IPS-11a (cell line): Measurements from ENCODE around the gene PSMD2.

Source experiments
- H3K4me3 ChIP-seq: one replicate; pipeline ENCODE4 v1.5.1; 2013; ENCODE audit warnings: low read depth, low read length, control low read depth

PSMD2 gene

GRCh38 chr3:184277366-184277765 is 21.7 kb upstream of the PSMD2 start:
- H3K4me3 ChIP-seq = no peak overlapping the region

GRCh38 chr3:184282941-184283340 is 16.1 kb upstream of the PSMD2 start:
- no peak overlapping the region for H3K4me3 ChIP-seq

GRCh38 chr3:184283681-184284080 is 15.4 kb upstream of the PSMD2 start:
- H3K4me3 ChIP-seq = no peak overlapping the region

GRCh38 chr3:184284696-184285095 is 14.3 kb upstream of the PSMD2 start:
- no peak overlapping the region for H3K4me3 ChIP-seq

GRCh38 chr3:184289426-184289938 is 9.6 kb upstream of the PSMD2 start:
- no peak overlapping the region for H3K4me3 ChIP-seq

GRCh38 chr3:184290331-184290730 is 8.7 kb upstream of the PSMD2 start:
- H3K4me3 ChIP-seq = no peak overlapping the region

GRCh38 chr3:184291044-184291737 is 7.8 kb upstream of the PSMD2 start:
- no peak overlapping the region for H3K4me3 ChIP-seq

- H3K4me3 ChIP-seq = no peak overlapping the region
Observed at GRCh38 chr3:184291738-184292445, 7.1 kb upstream of the PSMD2 start.

- H3K4me3 ChIP-seq = no peak overlapping the region
Observed at GRCh38 chr3:184295771-184296170, 3.3 kb upstream of the PSMD2 start.

- H3K4me3 ChIP-seq = no peak overlapping the region
Observed at GRCh38 chr3:184296616-184297015, 2.4 kb upstream of the PSMD2 start.

- H3K4me3 ChIP-seq = peak overlapping the region; percentile 83
Observed at GRCh38 chr3:184299488-184300377, 692 bp downstream of the PSMD2 start.

- peak overlapping the region; percentile 83 for H3K4me3 ChIP-seq
Observed at GRCh38 chr3:184300378-184300720, 1.3 kb downstream of the PSMD2 start.

- no peak overlapping the region for H3K4me3 ChIP-seq
Observed at GRCh38 chr3:184305577-184305976, 6.5 kb downstream of the PSMD2 start.

- no peak overlapping the region for H3K4me3 ChIP-seq
Observed at GRCh38 chr3:184306341-184306972, 7.4 kb downstream of the PSMD2 start.

GRCh38 chr3:184307915-184308314 is 8.9 kb downstream of the PSMD2 start:
- H3K4me3 ChIP-seq = no peak overlapping the region

- no peak overlapping the region for H3K4me3 ChIP-seq
Observed at GRCh38 chr3:184308744-184309143, 9.7 kb downstream of the PSMD2 start.

GRCh38 chr3:184311633-184312032 is 12.6 kb downstream of the PSMD2 start:
- no peak overlapping the region for H3K4me3 ChIP-seq

- peak within 1 kb of the TSS; percentile 81 for H3K4me3 ChIP-seq
Observed at GRCh38 chr3:184314363-184314699, 15.3 kb downstream of the PSMD2 start, which contains the start of gene EIF4G1. Gene EIF4G1 (plus strand): TSS chr3:184314606. CDS start chr3:184315797, 1,191 bp downstream.

GRCh38 chr3:184314700-184315542 is 15.9 kb downstream of the PSMD2 start:
- H3K4me3 ChIP-seq = peak overlapping the region; percentile 81

- H3K4me3 ChIP-seq = peak overlapping the region; percentile 81
Observed at GRCh38 chr3:184315543-184315867, 16.5 kb downstream of the PSMD2 start.
